HG03045 (cell line): ENCODE measurements around the gene FAM107B.
"Not testable (repeated sequence)": the region's sequence is repeated elsewhere in the genome, so short reads cannot be mapped to it uniquely, and the experiment has no call there.

Source experiments
- ATAC-seq: cut with Tn5 transposase; IDR thresholded peaks from one replicate; pipeline ENCODE4 v1.9.1; 2021; ENCODE audit warnings: mild to moderate bottlenecking, moderate library complexity; ENCODE audit not compliant: unreplicated experiment

The FAM107B gene

GRCh38 chr10:14667280-14667679 lies 107.4 kb downstream of the FAM107B start:
- no peak for ATAC-seq

- ATAC-seq = no peak
Observed at GRCh38 chr10:14665865-14666857, 108.5 kb downstream of the FAM107B start.

GRCh38 chr10:14665304-14665703 lies 109.4 kb downstream of the FAM107B start:
- ATAC-seq = no peak

- ATAC-seq = no peak
Observed at GRCh38 chr10:14664345-14664744, 110.4 kb downstream of the FAM107B start.

GRCh38 chr10:14661818-14662217 lies 112.9 kb downstream of the FAM107B start:
- ATAC-seq = no peak

GRCh38 chr10:14660831-14661230 lies 113.9 kb downstream of the FAM107B start:
- ATAC-seq = no peak

- ATAC-seq = peak; percentile 77
Observed at GRCh38 chr10:14659626-14660196, 115.0 kb downstream of the FAM107B start.

GRCh38 chr10:14659137-14659536 lies 115.6 kb downstream of the FAM107B start:
- not testable (repeated sequence) for ATAC-seq

- no peak for ATAC-seq
Observed at GRCh38 chr10:14658331-14659127, 116.2 kb downstream of the FAM107B start.

- ATAC-seq = no peak
Observed at GRCh38 chr10:14656052-14656730, 118.5 kb downstream of the FAM107B start.

GRCh38 chr10:14654821-14655382 lies 119.8 kb downstream of the FAM107B start:
- no peak for ATAC-seq

GRCh38 chr10:14653271-14654161 lies 121.2 kb downstream of the FAM107B start:
- no peak for ATAC-seq

GRCh38 chr10:14652816-14653215 lies 121.9 kb downstream of the FAM107B start:
- no peak for ATAC-seq

- ATAC-seq = no peak
Observed at GRCh38 chr10:14652067-14652466, 122.6 kb downstream of the FAM107B start.

- no peak for ATAC-seq
Observed at GRCh38 chr10:14649739-14650138, 125.0 kb downstream of the FAM107B start.

GRCh38 chr10:14648946-14649345 lies 125.8 kb downstream of the FAM107B start:
- no peak for ATAC-seq

- ATAC-seq = peak; percentile 96
Observed at GRCh38 chr10:14648005-14648765, 126.5 kb downstream of the FAM107B start.

- no peak for ATAC-seq
Observed at GRCh38 chr10:14645239-14645960, 129.3 kb downstream of the FAM107B start.
